SK-N-SH (cell line): Measurements from ENCODE around the gene ADTRP.

Source experiments
- RAD21 ChIP-seq: IDR thresholded peaks from 2 replicates; pipeline ENCODE4 v1.6.1; 2012; ENCODE audit warnings: mild to moderate bottlenecking, low read length
- RXRA ChIP-seq: IDR thresholded peaks from 2 replicates; pipeline ENCODE4 v1.4.0; 2012; ENCODE audit warnings: low read depth, mild to moderate bottlenecking, borderline replicate concordance
- TF ChIP-seq, protein P1 (sequence below): fragments of 200-600 bp; sonication (generic); IDR thresholded peaks from 2 replicates; pipeline ENCODE4 v1.6.1; 2017; ENCODE audit warnings: antibody characterized with exemption, mild to moderate bottlenecking, moderate library complexity

DNA sequence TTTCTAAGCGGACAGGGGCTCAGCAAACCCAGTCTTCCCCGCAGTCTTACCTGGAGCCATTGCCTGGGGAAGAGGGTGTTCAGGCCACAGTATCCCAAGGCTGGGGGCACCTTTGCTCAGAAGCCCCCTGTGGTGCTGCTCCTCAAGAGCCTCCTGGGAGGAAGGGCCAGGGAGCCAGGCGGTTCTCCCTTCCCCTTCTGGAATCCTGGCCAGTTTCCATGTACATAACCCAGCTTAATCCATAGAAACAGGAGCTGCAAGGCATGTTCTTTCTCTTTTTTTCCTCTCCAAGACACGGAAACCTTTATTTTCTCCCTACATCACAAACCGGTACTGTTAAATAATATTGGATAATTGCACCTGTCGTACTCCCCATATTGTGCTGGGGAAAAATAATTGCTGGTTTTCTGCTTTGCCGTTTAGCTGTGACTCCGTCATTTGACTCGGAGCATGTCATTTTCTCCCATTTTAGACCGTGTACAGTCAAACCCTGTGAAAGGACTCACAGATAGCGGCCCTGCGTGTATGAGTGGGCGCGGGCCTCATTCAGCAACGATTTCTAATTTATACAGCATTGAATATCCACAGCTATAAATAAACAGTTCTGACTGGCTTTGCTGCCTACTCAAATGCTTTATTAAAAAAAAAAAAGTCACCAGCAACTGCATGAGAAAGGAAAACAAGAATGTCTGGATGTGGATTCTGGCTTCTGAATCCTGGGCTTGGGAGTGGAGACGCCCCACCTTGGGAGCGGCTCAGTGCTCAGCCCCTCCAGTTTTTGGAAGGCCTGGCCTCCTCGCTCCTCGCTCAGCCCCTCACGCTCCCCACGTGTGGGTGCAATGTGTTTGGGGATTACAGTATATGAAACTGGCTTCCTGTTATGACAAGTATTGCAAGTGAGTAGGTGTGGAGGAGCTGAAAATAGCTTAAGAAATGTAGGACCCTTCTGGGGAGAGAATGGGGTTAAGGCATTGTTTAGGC is 67.3 kb downstream of the ADTRP start:
- TF ChIP-seq RXRA: no peak
- TF ChIP-seq, protein P1, sequence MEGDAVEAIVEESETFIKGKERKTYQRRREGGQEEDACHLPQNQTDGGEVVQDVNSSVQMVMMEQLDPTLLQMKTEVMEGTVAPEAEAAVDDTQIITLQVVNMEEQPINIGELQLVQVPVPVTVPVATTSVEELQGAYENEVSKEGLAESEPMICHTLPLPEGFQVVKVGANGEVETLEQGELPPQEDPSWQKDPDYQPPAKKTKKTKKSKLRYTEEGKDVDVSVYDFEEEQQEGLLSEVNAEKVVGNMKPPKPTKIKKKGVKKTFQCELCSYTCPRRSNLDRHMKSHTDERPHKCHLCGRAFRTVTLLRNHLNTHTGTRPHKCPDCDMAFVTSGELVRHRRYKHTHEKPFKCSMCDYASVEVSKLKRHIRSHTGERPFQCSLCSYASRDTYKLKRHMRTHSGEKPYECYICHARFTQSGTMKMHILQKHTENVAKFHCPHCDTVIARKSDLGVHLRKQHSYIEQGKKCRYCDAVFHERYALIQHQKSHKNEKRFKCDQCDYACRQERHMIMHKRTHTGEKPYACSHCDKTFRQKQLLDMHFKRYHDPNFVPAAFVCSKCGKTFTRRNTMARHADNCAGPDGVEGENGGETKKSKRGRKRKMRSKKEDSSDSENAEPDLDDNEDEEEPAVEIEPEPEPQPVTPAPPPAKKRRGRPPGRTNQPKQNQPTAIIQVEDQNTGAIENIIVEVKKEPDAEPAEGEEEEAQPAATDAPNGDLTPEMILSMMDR: no peak
- no peak for TF ChIP-seq RAD21
